WTC11 (cell line): ENCODE data around the gene COL18A1. TPM values are rescaled to one million over a fixed set of nuclear protein-coding genes. Genes with fewer than 3 reads are reported as not detected.
A peak's percentile ranks its signal among the peaks of the same experiment; 100 is the strongest.

ENCODE experiments used
- ATAC-seq: fragments of 200-7000 bp; cut with Tn5 transposase; 2 replicates; pipeline ENCODE4 v1.10.0; 2021; ENCODE audit warnings: mild to moderate bottlenecking, moderate library complexity
- Bru-seq: library from RNA; stranded (reverse); fragments of 400-500 nt; gene quantifications from one replicate; lab custom pipeline; 2021; lab: Mats Ljungman, UMichigan
- CTCF ChIA-PET: fragments of 300-600 bp; sonication (Branson Sonifier 250); formaldehyde crosslinking; loops from one replicate; lab custom pipeline; 2021; ENCODE audit warnings: antibody characterized with exemption; lab: Charles Lee
- POLR2A ChIA-PET: fragments of 350-600 bp; sonication (Branson Sonifier 250); formaldehyde crosslinking; loops from one replicate; lab custom pipeline; 2021; ENCODE audit warnings: antibody characterized with exemption; lab: Charles Lee
- DNase-seq: peaks from one replicate; pipeline ENCODE4 v3.0.0; 2021; ENCODE audit warnings: low spot score
- H3K27ac Mint-ChIP-seq: 2 replicates; pipeline ENCODE4 v1.8.0; 2021; ENCODE audit warnings: mixed read lengths
- H3K27me3 Mint-ChIP-seq: 2 replicates; pipeline ENCODE4 v1.8.0; 2021; ENCODE audit warnings: low read depth, mild to moderate bottlenecking, moderate library complexity, mixed read lengths
- H3K36me3 Mint-ChIP-seq: 2 replicates; pipeline ENCODE4 v1.8.0; 2021; ENCODE audit warnings: mixed read lengths
- H3K4me1 Mint-ChIP-seq: 2 replicates; pipeline ENCODE4 v1.8.0; 2022; ENCODE audit warnings: mixed read lengths
- H3K4me3 Mint-ChIP-seq: 2 replicates; pipeline ENCODE4 v1.8.0; 2021; ENCODE audit warnings: mild to moderate bottlenecking, moderate library complexity, mixed read lengths
- H3K9me3 Mint-ChIP-seq: 2 replicates; pipeline ENCODE4 v1.8.0; 2021; ENCODE audit warnings: mixed read lengths
- ARID4B ChIP-seq: sonication (generic); formaldehyde crosslinking; IDR thresholded peaks from 2 replicates; pipeline ENCODE4 v1.8.0; 2023; ENCODE audit warnings: missing genetic modification reagents, mild to moderate bottlenecking, borderline replicate concordance
- CREM ChIP-seq: sonication (generic); formaldehyde crosslinking; IDR thresholded peaks from 2 replicates; pipeline ENCODE4 v1.8.1; 2022; ENCODE audit warnings: mild to moderate bottlenecking, missing genetic modification reagents, moderate library complexity
- E2F4 ChIP-seq: sonication (generic); formaldehyde crosslinking; IDR thresholded peaks from 2 replicates; pipeline ENCODE4 v1.8.1; 2022; ENCODE audit warnings: low read depth, mild to moderate bottlenecking, moderate library complexity, missing genetic modification reagents, borderline replicate concordance
- KAT7 ChIP-seq: sonication (generic); formaldehyde crosslinking; IDR thresholded peaks from 2 replicates; pipeline ENCODE4 v1.8.1; 2023; ENCODE audit warnings: missing genetic modification reagents, mild to moderate bottlenecking, borderline replicate concordance
- NFYB ChIP-seq: sonication (generic); formaldehyde crosslinking; conservative IDR thresholded peaks from 2 replicates; pipeline ENCODE4 v1.8.0; 2022; ENCODE audit warnings: low read depth, missing genetic modification reagents
- OVOL2 ChIP-seq: fragments of 250-450 bp; sonication (Bioruptor Pico); IDR thresholded peaks from 2 replicates; pipeline ENCODE4 v1.9.0; 2021; ENCODE audit warnings: mild to moderate bottlenecking, borderline replicate concordance
- SP1 ChIP-seq: sonication (generic); formaldehyde crosslinking; conservative IDR thresholded peaks from 2 replicates; pipeline ENCODE4 v1.8.1; 2022; ENCODE audit warnings: missing genetic modification reagents
- STAT6 ChIP-seq: sonication (generic); formaldehyde crosslinking; conservative IDR thresholded peaks from 2 replicates; pipeline ENCODE4 v1.8.1; 2023; ENCODE audit warnings: mild to moderate bottlenecking, low read depth, missing genetic modification reagents, moderate library complexity
- ZNF121 ChIP-seq: sonication (generic); formaldehyde crosslinking; IDR thresholded peaks from 2 replicates; pipeline ENCODE4 v1.8.0; 2023; ENCODE audit warnings: missing genetic modification reagents
- ZNF232 ChIP-seq: sonication (generic); formaldehyde crosslinking; IDR thresholded peaks from 2 replicates; pipeline ENCODE4 v1.8.0; 2022; ENCODE audit warnings: mild to moderate bottlenecking, missing genetic modification reagents
- ZNF263 ChIP-seq: sonication (generic); formaldehyde crosslinking; IDR thresholded peaks from 2 replicates; pipeline ENCODE4 v1.8.1; 2022; ENCODE audit warnings: low read depth, mild to moderate bottlenecking, moderate library complexity, missing genetic modification reagents
- ZNF317 ChIP-seq: sonication (generic); formaldehyde crosslinking; IDR thresholded peaks from 2 replicates; pipeline ENCODE4 v1.8.1; 2023; ENCODE audit warnings: low read depth, mild to moderate bottlenecking, moderate library complexity, missing genetic modification reagents, borderline replicate concordance
- ZNF423 ChIP-seq: fragments of 250-450 bp; sonication (Bioruptor Pico); IDR thresholded peaks from 2 replicates; pipeline ENCODE4 v2.1.2; 2022; ENCODE audit warnings: mild to moderate bottlenecking, moderate library complexity
- long read RNA-seq, 3 experiments: library from RNA in 1 of 3; library from capped mRNA in 1 of 3; library from polyadenylated mRNA in 1 of 3; unstranded in 2 of 3; stranded (forward) in 1 of 3; transcript quantifications; one replicate each; pipeline ENCODE4 v2.0.0, GENCODE V29; 2021
- total RNA-seq: library from RNA; stranded (reverse); gene quantifications from 3 replicates; pipeline ENCODE4 v1.2.3, GENCODE V29; 2021
- TF ChIP-seq, protein P1 (sequence below): sonication (generic); formaldehyde crosslinking; IDR thresholded peaks from 2 replicates; pipeline ENCODE4 v1.8.1; 2023; ENCODE audit warnings: mild to moderate bottlenecking, missing genetic modification reagents, moderate library complexity
- TF ChIP-seq, protein P2 (sequence below): sonication (generic); formaldehyde crosslinking; IDR thresholded peaks from 2 replicates; pipeline ENCODE4 v1.8.1; 2022; ENCODE audit warnings: mild to moderate bottlenecking, moderate library complexity, missing genetic modification reagents
- TF ChIP-seq, protein P3 (sequence below): fragments of 250-450 bp; sonication (Bioruptor Pico); IDR thresholded peaks from 2 replicates; pipeline ENCODE4 v1.9.0; 2021; ENCODE audit warnings: mild to moderate bottlenecking

COL18A1 gene
- total RNA-seq (231 to 241 TPM (median 231 TPM) in 3 replicates), Bru-seq, nascent RNA (percentile 64 among the genes with signal in this experiment)
- long read RNA-seq, experiment 1, full-length matches to known transcripts = 421 of 975 reads
- long read RNA-seq, experiment 1, partial matches to known transcripts = 329 of 975 reads
- long read RNA-seq, experiment 1, other reads (novel, unspliced or antisense) = 225 of 975 reads
- long read RNA-seq, experiment 2, full-length matches to known transcripts = 1 of 305 reads
- long read RNA-seq, experiment 2, partial matches to known transcripts = 198 of 305 reads
- long read RNA-seq, experiment 2, other reads (novel, unspliced or antisense) = 106 of 305 reads
- long read RNA-seq, experiment 3 = 0 reads

GRCh38 chr21:45404730-45405270 lies at the start of gene COL18A1:
Gene COL18A1 (plus strand): TSS chr21:45405165. CDS start chr21:45405231, 66 bp downstream.
- TF ChIP-seq ZNF317 (CRISPR knock-in tag) = no peak
- no peak for TF ChIP-seq KAT7 (CRISPR knock-in tag)
- TF ChIP-seq SP1 (CRISPR knock-in tag) = peak; percentile 64; the same call in 1 of the 2 replicates
- TF ChIP-seq ZNF263 (CRISPR knock-in tag) = no peak
- TF ChIP-seq ARID4B (CRISPR knock-in tag) = no peak
- TF ChIP-seq, all 79 proteins: peak for 1
- Mint-ChIP-seq H3K27me3 (peaks cover 27% of the 10 kb centered on the region), H3K9me3 (peaks cover 15% of the 10 kb centered on the region), H3K27ac (peak within 1 kb of the TSS; percentile 78; the same call in 1 of the 2 replicates), H3K4me1 (peaks cover 47% of the 10 kb centered on the region), H3K36me3 (peaks cover 7% of the 10 kb centered on the region), H3K4me3 (peak within 1 kb of the TSS; percentile 77)
- POLR2A ChIA-PET = no interaction called here
- DNase-seq = peak; percentile 77
- CTCF ChIA-PET = no interaction called here
- peak; percentile 29 for ATAC-seq

GRCh38 chr21:45355573-45355972 lies 49.4 kb upstream of the COL18A1 start:
- Mint-ChIP-seq H3K9me3 (peaks cover 1% of the 10 kb centered on the region), H3K27ac (peak overlapping the region; percentile 15; the same call in 1 of the 2 replicates), H3K4me1 (peaks cover 21% of the 10 kb centered on the region), H3K4me3 (no peak overlapping the region), H3K27me3 (no peaks in the 10 kb centered on the region), H3K36me3 (no peaks in the 10 kb centered on the region)
- TF ChIP-seq, protein P1, sequence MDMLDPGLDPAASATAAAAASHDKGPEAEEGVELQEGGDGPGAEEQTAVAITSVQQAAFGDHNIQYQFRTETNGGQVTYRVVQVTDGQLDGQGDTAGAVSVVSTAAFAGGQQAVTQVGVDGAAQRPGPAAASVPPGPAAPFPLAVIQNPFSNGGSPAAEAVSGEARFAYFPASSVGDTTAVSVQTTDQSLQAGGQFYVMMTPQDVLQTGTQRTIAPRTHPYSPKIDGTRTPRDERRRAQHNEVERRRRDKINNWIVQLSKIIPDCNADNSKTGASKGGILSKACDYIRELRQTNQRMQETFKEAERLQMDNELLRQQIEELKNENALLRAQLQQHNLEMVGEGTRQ (CRISPR knock-in tag) = no peak
- no peak for TF ChIP-seq ZNF232
- TF ChIP-seq OVOL2 (CRISPR knock-in tag) = no peak
- no peak for TF ChIP-seq NFYB (CRISPR knock-in tag)
- TF ChIP-seq CREM (CRISPR knock-in tag) = no peak
- no peak for TF ChIP-seq E2F4
- ChIA-PET POLR2A (no interaction called here), CTCF (interaction anchor here (0.7 to 3.8 kb wide), 5 partner anchors 8 to 1088 kb away, joined by 3 to 23 read pairs (median 7); no protein-coding TSS in a partner anchor)
- DNase-seq (no peak), ATAC-seq (no peak)

DNA sequence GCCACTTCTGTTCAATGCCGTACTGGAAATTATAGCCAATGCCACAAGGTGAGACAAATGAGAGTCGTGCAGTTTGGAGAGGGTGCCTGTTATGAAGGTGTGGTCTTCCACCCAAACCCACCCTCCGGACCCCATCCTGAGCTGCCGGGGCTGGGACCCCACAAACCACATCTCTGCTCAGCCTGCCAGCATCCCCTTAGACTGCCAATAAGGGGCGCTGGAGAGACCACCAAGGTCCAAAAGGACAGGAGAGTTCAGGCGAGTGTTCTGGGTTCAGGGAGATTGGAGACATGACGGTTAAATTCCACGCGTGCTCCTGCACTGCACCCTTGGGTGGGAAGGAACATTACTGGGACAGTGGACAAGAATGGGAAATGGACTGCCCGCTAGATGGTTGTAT lies 48.7 kb upstream of the COL18A1 start:
- Mint-ChIP-seq H3K9me3 (no peaks in the 10 kb centered on the region), H3K4me1 (peaks cover 25% of the 10 kb centered on the region), H3K27me3 (no peaks in the 10 kb centered on the region), H3K36me3 (no peaks in the 10 kb centered on the region), H3K27ac (no peak overlapping the region), H3K4me3 (no peak overlapping the region)
- peak; percentile 64 for DNase-seq
- CTCF ChIA-PET = interaction anchor here (1.0 to 3.8 kb wide), 7 partner anchors 9 to 83 kb away, joined by 3 to 25 read pairs (median 7); no protein-coding TSS in a partner anchor
- POLR2A ChIA-PET = no interaction called here
- ATAC-seq = peak; percentile 65
- TF ChIP-seq, protein P2, sequence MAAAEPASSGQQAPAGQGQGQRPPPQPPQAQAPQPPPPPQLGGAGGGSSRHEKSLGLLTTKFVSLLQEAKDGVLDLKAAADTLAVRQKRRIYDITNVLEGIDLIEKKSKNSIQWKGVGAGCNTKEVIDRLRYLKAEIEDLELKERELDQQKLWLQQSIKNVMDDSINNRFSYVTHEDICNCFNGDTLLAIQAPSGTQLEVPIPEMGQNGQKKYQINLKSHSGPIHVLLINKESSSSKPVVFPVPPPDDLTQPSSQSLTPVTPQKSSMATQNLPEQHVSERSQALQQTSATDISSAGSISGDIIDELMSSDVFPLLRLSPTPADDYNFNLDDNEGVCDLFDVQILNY = no peak
- TF ChIP-seq SP1 (CRISPR knock-in tag) (no peak), ZNF423 (peak; percentile 36; the same call in 1 of the 2 replicates), STAT6 (CRISPR knock-in tag) (no peak), ZNF317 (CRISPR knock-in tag) (no peak), ZNF121 (CRISPR knock-in tag) (peak; percentile 69; the same call in 1 of the 2 replicates)
- TF ChIP-seq, protein P3, sequence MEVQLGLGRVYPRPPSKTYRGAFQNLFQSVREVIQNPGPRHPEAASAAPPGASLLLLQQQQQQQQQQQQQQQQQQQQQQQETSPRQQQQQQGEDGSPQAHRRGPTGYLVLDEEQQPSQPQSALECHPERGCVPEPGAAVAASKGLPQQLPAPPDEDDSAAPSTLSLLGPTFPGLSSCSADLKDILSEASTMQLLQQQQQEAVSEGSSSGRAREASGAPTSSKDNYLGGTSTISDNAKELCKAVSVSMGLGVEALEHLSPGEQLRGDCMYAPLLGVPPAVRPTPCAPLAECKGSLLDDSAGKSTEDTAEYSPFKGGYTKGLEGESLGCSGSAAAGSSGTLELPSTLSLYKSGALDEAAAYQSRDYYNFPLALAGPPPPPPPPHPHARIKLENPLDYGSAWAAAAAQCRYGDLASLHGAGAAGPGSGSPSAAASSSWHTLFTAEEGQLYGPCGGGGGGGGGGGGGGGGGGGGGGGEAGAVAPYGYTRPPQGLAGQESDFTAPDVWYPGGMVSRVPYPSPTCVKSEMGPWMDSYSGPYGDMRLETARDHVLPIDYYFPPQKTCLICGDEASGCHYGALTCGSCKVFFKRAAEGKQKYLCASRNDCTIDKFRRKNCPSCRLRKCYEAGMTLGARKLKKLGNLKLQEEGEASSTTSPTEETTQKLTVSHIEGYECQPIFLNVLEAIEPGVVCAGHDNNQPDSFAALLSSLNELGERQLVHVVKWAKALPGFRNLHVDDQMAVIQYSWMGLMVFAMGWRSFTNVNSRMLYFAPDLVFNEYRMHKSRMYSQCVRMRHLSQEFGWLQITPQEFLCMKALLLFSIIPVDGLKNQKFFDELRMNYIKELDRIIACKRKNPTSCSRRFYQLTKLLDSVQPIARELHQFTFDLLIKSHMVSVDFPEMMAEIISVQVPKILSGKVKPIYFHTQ (CRISPR knock-in tag) = no peak
